Measurements from ENCODE around the gene SLC10A7.

Gene SLC10A7

GRCh38 chr4:146308951-146309350 is 212.8 kb downstream of the SLC10A7 start:
- no peaks in the 10 kb centered on the region for H3K4me1 ChIP-seq (ENCODE audit: control insufficient read depth in 1 of 2, insufficient read depth in 2 of 2, low read length in 2 of 2)
- no peaks in the 10 kb centered on the region for H3K36me3 ChIP-seq (ENCODE audit: control insufficient read depth in 1 of 2, insufficient read depth in 2 of 2, low read length in 2 of 2)
- H3K27ac ChIP-seq (ENCODE audit: low read depth, low read length), result no peak overlapping the region
- H3K4me3 ChIP-seq (ENCODE audit: low read depth in 1 of 2, low read length in 2 of 2), result no peak overlapping the region
- H3K9ac ChIP-seq (ENCODE audit: low read depth in 1 of 2, low read length in 2 of 2), result no peak overlapping the region
- H3K27me3 ChIP-seq (ENCODE audit: control insufficient read depth in 1 of 2, insufficient read depth in 2 of 2, low read length in 2 of 2), result no peaks in the 10 kb centered on the region
- H3K9me3 ChIP-seq (ENCODE audit: control insufficient read depth in 1 of 2, low read length in 2 of 2), result no peaks in the 10 kb centered on the region

GRCh38 chr4:146302822-146303221 is 218.9 kb downstream of the SLC10A7 start:
- Histone ChIP-seq H3K9me3 (ENCODE audit: control insufficient read depth in 1 of 2, low read length in 2 of 2) (no peaks in the 10 kb centered on the region), H3K27ac (ENCODE audit: low read depth, low read length) (no peak overlapping the region), H3K27me3 (ENCODE audit: control insufficient read depth in 1 of 2, insufficient read depth in 2 of 2, low read length in 2 of 2) (no peaks in the 10 kb centered on the region), H3K4me3 (ENCODE audit: low read depth in 1 of 2, low read length in 2 of 2) (no peak overlapping the region), H3K36me3 (ENCODE audit: control insufficient read depth in 1 of 2, insufficient read depth in 2 of 2, low read length in 2 of 2) (no peaks in the 10 kb centered on the region), H3K9ac (ENCODE audit: low read depth in 1 of 2, low read length in 2 of 2) (no peak overlapping the region), H3K4me1 (ENCODE audit: control insufficient read depth in 1 of 2, insufficient read depth in 2 of 2, low read length in 2 of 2) (no peaks in the 10 kb centered on the region)

- Histone ChIP-seq H3K9ac (ENCODE audit: low read depth in 1 of 2, low read length in 2 of 2) (no peak overlapping the region), H3K4me1 (ENCODE audit: control insufficient read depth in 1 of 2, insufficient read depth in 2 of 2, low read length in 2 of 2) (no peaks in the 10 kb centered on the region), H3K4me3 (ENCODE audit: low read depth in 1 of 2, low read length in 2 of 2) (no peak overlapping the region), H3K27me3 (ENCODE audit: control insufficient read depth in 1 of 2, insufficient read depth in 2 of 2, low read length in 2 of 2) (no peaks in the 10 kb centered on the region), H3K27ac (ENCODE audit: low read depth, low read length) (no peak overlapping the region), H3K9me3 (ENCODE audit: control insufficient read depth in 1 of 2, low read length in 2 of 2) (no peaks in the 10 kb centered on the region), H3K36me3 (ENCODE audit: control insufficient read depth in 1 of 2, insufficient read depth in 2 of 2, low read length in 2 of 2) (no peaks in the 10 kb centered on the region)
These were observed 222.1 kb downstream of the SLC10A7 start for GRCh38 chr4:146299607-146300006.

GRCh38 chr4:146294776-146295175 is 227.0 kb downstream of the SLC10A7 start:
- no peak overlapping the region for H3K27ac ChIP-seq (ENCODE audit: low read depth, low read length)
- H3K4me3 ChIP-seq (ENCODE audit: low read depth in 1 of 2, low read length in 2 of 2), result no peak overlapping the region
- H3K36me3 ChIP-seq (ENCODE audit: control insufficient read depth in 1 of 2, insufficient read depth in 2 of 2, low read length in 2 of 2), result no peaks in the 10 kb centered on the region
- no peaks in the 10 kb centered on the region for H3K9me3 ChIP-seq (ENCODE audit: control insufficient read depth in 1 of 2, low read length in 2 of 2)
- H3K9ac ChIP-seq (ENCODE audit: low read depth in 1 of 2, low read length in 2 of 2), result no peak overlapping the region
- no peaks in the 10 kb centered on the region for H3K27me3 ChIP-seq (ENCODE audit: control insufficient read depth in 1 of 2, insufficient read depth in 2 of 2, low read length in 2 of 2)
- H3K4me1 ChIP-seq (ENCODE audit: control insufficient read depth in 1 of 2, insufficient read depth in 2 of 2, low read length in 2 of 2), result no peaks in the 10 kb centered on the region

GRCh38 chr4:146292508-146292907 is 229.2 kb downstream of the SLC10A7 start:
- Histone ChIP-seq H3K36me3 (ENCODE audit: control insufficient read depth in 1 of 2, insufficient read depth in 2 of 2, low read length in 2 of 2) (peaks cover 0 to 3% of the 10 kb centered on the region in 2 donors), H3K9me3 (ENCODE audit: control insufficient read depth in 1 of 2, low read length in 2 of 2) (no peaks in the 10 kb centered on the region), H3K27ac (ENCODE audit: low read depth, low read length) (no peak overlapping the region), H3K9ac (ENCODE audit: low read depth in 1 of 2, low read length in 2 of 2) (no peak overlapping the region), H3K4me1 (ENCODE audit: control insufficient read depth in 1 of 2, insufficient read depth in 2 of 2, low read length in 2 of 2) (no peaks in the 10 kb centered on the region), H3K4me3 (ENCODE audit: low read depth in 1 of 2, low read length in 2 of 2) (no peak overlapping the region), H3K27me3 (ENCODE audit: control insufficient read depth in 1 of 2, insufficient read depth in 2 of 2, low read length in 2 of 2) (no peaks in the 10 kb centered on the region)

GRCh38 chr4:146291313-146291712 is 230.4 kb downstream of the SLC10A7 start:
- no peak overlapping the region for H3K27ac ChIP-seq (ENCODE audit: low read depth, low read length)

GRCh38 chr4:146288193-146288592 is 233.5 kb downstream of the SLC10A7 start:
- Histone ChIP-seq H3K36me3 (ENCODE audit: control insufficient read depth in 1 of 2, insufficient read depth in 2 of 2, low read length in 2 of 2) (peaks cover 0 to 3% of the 10 kb centered on the region in 2 donors), H3K9ac (ENCODE audit: low read depth in 1 of 2, low read length in 2 of 2) (no peak overlapping the region), H3K4me3 (ENCODE audit: low read depth in 1 of 2, low read length in 2 of 2) (no peak overlapping the region), H3K27ac (ENCODE audit: low read depth, low read length) (no peak overlapping the region), H3K9me3 (ENCODE audit: control insufficient read depth in 1 of 2, low read length in 2 of 2) (no peaks in the 10 kb centered on the region), H3K4me1 (ENCODE audit: control insufficient read depth in 1 of 2, insufficient read depth in 2 of 2, low read length in 2 of 2) (no peaks in the 10 kb centered on the region), H3K27me3 (ENCODE audit: control insufficient read depth in 1 of 2, insufficient read depth in 2 of 2, low read length in 2 of 2) (no peaks in the 10 kb centered on the region)

More at GRCh38 chr4:146291313-146291712, 230.4 kb downstream of the SLC10A7 start:
- Histone ChIP-seq H3K9me3 (ENCODE audit: control insufficient read depth in 1 of 2, low read length in 2 of 2) (no peaks in the 10 kb centered on the region), H3K4me1 (ENCODE audit: control insufficient read depth in 1 of 2, insufficient read depth in 2 of 2, low read length in 2 of 2) (no peaks in the 10 kb centered on the region), H3K9ac (ENCODE audit: low read depth in 1 of 2, low read length in 2 of 2) (no peak overlapping the region), H3K36me3 (ENCODE audit: control insufficient read depth in 1 of 2, insufficient read depth in 2 of 2, low read length in 2 of 2) (peaks cover 0 to 3% of the 10 kb centered on the region in 2 donors), H3K4me3 (ENCODE audit: low read depth in 1 of 2, low read length in 2 of 2) (no peak overlapping the region), H3K27me3 (ENCODE audit: control insufficient read depth in 1 of 2, insufficient read depth in 2 of 2, low read length in 2 of 2) (no peaks in the 10 kb centered on the region)

GRCh38 chr4:146285037-146285436 is 236.7 kb downstream of the SLC10A7 start:
- Histone ChIP-seq H3K36me3 (ENCODE audit: control insufficient read depth in 1 of 2, insufficient read depth in 2 of 2, low read length in 2 of 2) (peaks cover 0 to 3% of the 10 kb centered on the region in 2 donors), H3K27me3 (ENCODE audit: control insufficient read depth in 1 of 2, insufficient read depth in 2 of 2, low read length in 2 of 2) (no peaks in the 10 kb centered on the region), H3K27ac (ENCODE audit: low read depth, low read length) (no peak overlapping the region), H3K9ac (ENCODE audit: low read depth in 1 of 2, low read length in 2 of 2) (no peak overlapping the region), H3K9me3 (ENCODE audit: control insufficient read depth in 1 of 2, low read length in 2 of 2) (no peaks in the 10 kb centered on the region), H3K4me3 (ENCODE audit: low read depth in 1 of 2, low read length in 2 of 2) (no peak overlapping the region), H3K4me1 (ENCODE audit: control insufficient read depth in 1 of 2, insufficient read depth in 2 of 2, low read length in 2 of 2) (no peaks in the 10 kb centered on the region)

- no peaks in the 10 kb centered on the region for H3K9me3 ChIP-seq (ENCODE audit: control insufficient read depth in 1 of 2, low read length in 2 of 2)
- H3K27ac ChIP-seq (ENCODE audit: low read depth, low read length), result no peak overlapping the region
- H3K27me3 ChIP-seq (ENCODE audit: control insufficient read depth in 1 of 2, insufficient read depth in 2 of 2, low read length in 2 of 2), result no peaks in the 10 kb centered on the region
- no peak overlapping the region for H3K4me3 ChIP-seq (ENCODE audit: low read depth in 1 of 2, low read length in 2 of 2)
- H3K9ac ChIP-seq (ENCODE audit: low read depth in 1 of 2, low read length in 2 of 2), result no peak overlapping the region
- H3K4me1 ChIP-seq (ENCODE audit: control insufficient read depth in 1 of 2, insufficient read depth in 2 of 2, low read length in 2 of 2), result no peaks in the 10 kb centered on the region
- H3K36me3 ChIP-seq (ENCODE audit: control insufficient read depth in 1 of 2, insufficient read depth in 2 of 2, low read length in 2 of 2), result peaks cover 0 to 3% of the 10 kb centered on the region in 2 donors
These were observed 237.7 kb downstream of the SLC10A7 start for GRCh38 chr4:146283758-146284651.

GRCh38 chr4:146282657-146283056 is 239.1 kb downstream of the SLC10A7 start:
- Histone ChIP-seq H3K9me3 (ENCODE audit: control insufficient read depth in 1 of 2, low read length in 2 of 2) (no peaks in the 10 kb centered on the region), H3K27ac (ENCODE audit: low read depth, low read length) (no peak overlapping the region), H3K27me3 (ENCODE audit: control insufficient read depth in 1 of 2, insufficient read depth in 2 of 2, low read length in 2 of 2) (no peaks in the 10 kb centered on the region), H3K36me3 (ENCODE audit: control insufficient read depth in 1 of 2, insufficient read depth in 2 of 2, low read length in 2 of 2) (no peaks in the 10 kb centered on the region), H3K4me3 (ENCODE audit: low read depth in 1 of 2, low read length in 2 of 2) (no peak overlapping the region), H3K4me1 (ENCODE audit: control insufficient read depth in 1 of 2, insufficient read depth in 2 of 2, low read length in 2 of 2) (no peaks in the 10 kb centered on the region), H3K9ac (ENCODE audit: low read depth in 1 of 2, low read length in 2 of 2) (no peak overlapping the region)

Measured in duodenal mucosa (tissue), 2 donors.